HepG2 (cell line): ENCODE data around the gene ACAP2. TPM values are rescaled to one million over a fixed set of nuclear protein-coding genes. Genes with fewer than 3 reads are reported as not detected.

Source experiments
- BCL3 ChIP-seq: sonication (generic); formaldehyde crosslinking; IDR thresholded peaks from 2 replicates; pipeline ENCODE4 v1.5.1; 2020; ENCODE audit warnings: mild to moderate bottlenecking, missing genetic modification reagents, moderate library complexity
- BRF2 ChIP-seq: sonication (generic); formaldehyde crosslinking; IDR thresholded peaks from 2 replicates; pipeline ENCODE4 v1.8.1; 2022; ENCODE audit warnings: mild to moderate bottlenecking, missing genetic modification reagents
- DPF2 ChIP-seq: sonication (generic); formaldehyde crosslinking; IDR thresholded peaks from 2 replicates; pipeline ENCODE4 v1.4.0; 2020; ENCODE audit warnings: mild to moderate bottlenecking, low read depth, missing genetic modification reagents, borderline replicate concordance
- KIAA2018 ChIP-seq: sonication (generic); formaldehyde crosslinking; IDR thresholded peaks from 2 replicates; pipeline ENCODE4 v1.5.0; 2020; ENCODE audit warnings: mild to moderate bottlenecking, missing genetic modification reagents, borderline replicate concordance
- NCOA5 ChIP-seq: sonication (generic); formaldehyde crosslinking; IDR thresholded peaks from 2 replicates; pipeline ENCODE4 v1.4.0; 2020; ENCODE audit warnings: missing genetic modification reagents
- NFRKB ChIP-seq: fragments of 450-650 bp; IDR thresholded peaks from 2 replicates; pipeline ENCODE4 v1.6.1; 2017
- NR2C2 ChIP-seq: sonication (generic); formaldehyde crosslinking; IDR thresholded peaks from 2 replicates; pipeline ENCODE4 v1.4.0; 2020; ENCODE audit warnings: missing genetic modification reagents, mild to moderate bottlenecking, moderate library complexity, borderline replicate concordance
- REST ChIP-seq, 2 experiments: IDR thresholded peaks; 2 replicates each; pipeline ENCODE4 v1.6.1; 2011 to 2012; ENCODE audit warnings: low read length in 2 of 2, borderline replicate concordance in 1 of 2, low read depth in 1 of 2, mild to moderate bottlenecking in 1 of 2, moderate library complexity in 1 of 2
- THRA ChIP-seq: sonication (generic); formaldehyde crosslinking; IDR thresholded peaks from 2 replicates; pipeline ENCODE4 v1.4.0; 2020; ENCODE audit warnings: missing genetic modification reagents, borderline replicate concordance
- WIZ ChIP-seq: sonication (generic); formaldehyde crosslinking; IDR thresholded peaks from 2 replicates; pipeline ENCODE4 v1.5.1; 2020; ENCODE audit warnings: mild to moderate bottlenecking, missing genetic modification reagents
- ZNF841 ChIP-seq: sonication (generic); formaldehyde crosslinking; IDR thresholded peaks from 2 replicates; pipeline ENCODE4 v1.8.1; 2023; ENCODE audit warnings: missing genetic modification reagents, borderline replicate concordance
- polyA plus RNA-seq, 8 experiments: library from polyadenylated mRNA; depleted of rRNA in 3 of 8; stranded (reverse) in 7 of 8; unstranded in 1 of 8; fragments of >200 nt; fragmentation: Illumina TruSeq in 4 of 8; extraction: Trizol in 4 of 8; gene quantifications; 2 replicates each; pipeline versions ENCODE4 v1.2.1 to v1.2.3, GENCODE V29; 2011 to 2016; ENCODE audit warnings: low read depth in 4 of 8, missing spikeins in 1 of 8, mixed read lengths in 1 of 8; ENCODE audit not compliant: insufficient read depth in 1 of 8
- total RNA-seq, 5 experiments: library from RNA; depleted of rRNA; stranded (reverse); fragments of >200 nt; fragmentation: Illumina TruSeq; extraction: Trizol; gene quantifications; 2 replicates each; pipeline ENCODE4 v1.2.3, GENCODE V29; 2016; ENCODE audit warnings: low read depth in 1 of 5

ACAP2 gene
- total and polyA plus RNA-seq, 2 of the 13 experiments (the other 11 are each of a cell fraction or from before 2014, with no cell fraction given), result 7.3 to 23.9 TPM

- TF ChIP-seq NR2C2 (peak; percentile 20; the same call in 1 of the 2 replicates), REST (IDR thresholded peaks at IDR 0.05; ENCODE audit: borderline replicate concordance in 1 of 2, low read depth in 1 of 2, low read length in 2 of 2) (no peak; a peak in 1 of 4 replicates), DPF2 (CRISPR knock-in tag) (no peak), BCL3 (CRISPR knock-in tag) (peak; percentile 82; the same call in 1 of the 2 replicates), NCOA5 (CRISPR knock-in tag) (no peak), BRF2 (CRISPR knock-in tag) (no peak), ZNF841 (CRISPR knock-in tag) (no peak), KIAA2018 (no peak), NFRKB (no peak), WIZ (CRISPR knock-in tag) (no peak), THRA (CRISPR knock-in tag) (no peak)
Observed at GRCh38 chr3:195442573-195443390, at the start of gene ACAP2 (continued).
